ENCODE results near the gene C3. TPM values are rescaled to one million over a fixed set of nuclear protein-coding genes. Genes with fewer than 3 reads are reported as not detected.
A peak's percentile ranks its signal among the peaks of the same experiment; 100 is the strongest.

C3 gene
- total RNA-seq, 1 experiment from 2014 or later, result 13.4 TPM

- no peak for DNase-seq
- Histone ChIP-seq H3K4me3 (ENCODE audit: insufficient read depth, low read depth, low read length) (no peak overlapping the region), H3K36me3 (replicated peaks; ENCODE audit: control insufficient read depth, insufficient read depth, low read length) (peaks cover 2% of the 10 kb centered on the region), H3K27me3 (ENCODE audit: control insufficient read depth, insufficient read depth, low read length) (no peaks in the 10 kb centered on the region)
These were observed 13.9 kb downstream of the C3 start for GRCh38 chr19:6706633-6706958.

DNA sequence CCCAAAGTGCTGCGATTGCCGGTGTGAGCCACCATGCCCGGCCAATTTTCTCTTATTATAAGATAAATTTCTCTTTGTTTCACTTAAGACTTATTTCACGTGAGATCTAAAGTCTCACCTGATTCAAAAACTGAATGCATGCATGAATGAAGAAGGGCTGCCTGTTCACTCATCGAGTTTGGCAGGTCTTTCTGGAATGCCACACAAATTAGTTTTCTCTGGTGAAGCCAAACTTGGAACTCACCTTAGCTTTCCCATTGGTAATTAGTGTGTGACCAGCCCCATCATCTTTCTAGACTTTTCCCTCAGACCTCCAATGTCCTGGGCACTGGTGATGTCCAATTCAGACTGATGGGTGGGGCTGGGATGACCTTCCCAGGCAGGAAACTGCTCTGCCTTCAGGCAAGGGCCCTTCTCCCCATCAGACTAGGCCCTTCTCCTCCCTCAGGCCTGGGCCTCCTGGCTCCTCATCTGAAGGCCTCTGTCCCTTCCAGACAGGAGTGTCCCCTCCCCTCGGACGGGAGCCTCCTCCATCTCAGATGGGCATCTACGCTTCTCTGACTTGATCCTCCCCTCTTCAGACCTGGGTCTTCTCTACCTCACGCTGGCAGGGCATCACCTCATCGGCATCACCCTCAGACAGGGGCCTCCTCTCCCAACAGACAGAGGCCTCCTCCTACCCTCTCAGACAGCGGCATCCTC, 14.4 kb downstream of the C3 start:
- peaks cover 1% of the 10 kb centered on the region; the same call in 1 of the 2 replicates for H3K36me3 ChIP-seq (replicated peaks; ENCODE audit: control insufficient read depth, insufficient read depth, low read length)
- no peak overlapping the region for H3K4me3 ChIP-seq (ENCODE audit: insufficient read depth, low read depth, low read length)
- DNase-seq, result no peak
- H3K27me3 ChIP-seq (ENCODE audit: control insufficient read depth, insufficient read depth, low read length), result no peaks in the 10 kb centered on the region

DNA sequence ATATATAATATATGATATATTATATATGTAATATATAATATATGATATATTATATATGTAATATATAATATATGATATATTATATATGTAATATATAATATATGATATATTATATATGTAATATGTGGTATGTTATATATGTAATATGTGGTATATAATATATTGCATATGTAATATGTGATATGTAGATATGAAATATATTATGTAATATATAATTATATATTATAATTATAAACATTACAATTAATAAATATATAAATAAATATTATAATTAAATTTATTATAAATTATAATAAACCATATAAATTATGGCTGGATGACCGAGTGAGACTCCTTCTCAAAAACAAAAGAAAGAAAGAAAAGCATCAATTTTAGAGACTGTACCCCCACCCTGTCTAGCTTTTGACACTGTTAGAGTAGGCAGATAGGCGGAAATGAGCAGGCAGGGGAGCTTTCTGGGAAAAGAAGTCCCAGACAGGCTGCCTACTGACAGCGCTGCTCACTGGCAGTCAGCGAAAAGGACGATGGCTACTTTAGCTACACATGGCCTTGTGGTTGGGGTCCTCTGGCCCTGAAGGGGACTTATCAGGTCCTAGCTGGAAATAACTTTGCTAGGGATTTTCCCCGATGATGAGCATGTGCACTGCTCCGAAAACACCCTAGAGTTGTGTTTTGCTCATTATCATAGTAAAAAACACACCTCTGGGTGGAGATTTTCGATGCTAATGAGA, 19.7 kb downstream of the C3 start:
- Histone ChIP-seq H3K4me3 (ENCODE audit: insufficient read depth, low read depth, low read length) (no peak overlapping the region), H3K36me3 (replicated peaks; ENCODE audit: control insufficient read depth, insufficient read depth, low read length) (no peaks in the 10 kb centered on the region; the same call in 1 of the 2 replicates), H3K27me3 (ENCODE audit: control insufficient read depth, insufficient read depth, low read length) (no peaks in the 10 kb centered on the region)
- no peak for DNase-seq

DNA sequence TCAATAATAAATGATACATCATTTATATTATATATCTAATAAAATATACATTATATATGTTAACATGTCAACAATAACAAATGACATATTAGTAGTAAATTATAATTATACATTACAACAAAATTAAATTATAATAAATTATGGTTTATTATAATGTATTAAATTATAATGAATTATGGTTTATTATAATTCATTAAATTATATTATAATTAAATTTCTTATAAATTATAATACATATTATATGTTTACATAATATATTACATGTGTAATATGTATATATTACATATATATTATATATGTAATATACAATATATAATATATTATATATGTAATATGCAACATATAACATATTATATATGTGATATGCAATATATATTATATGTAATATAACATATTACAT, 20.5 kb downstream of the C3 start:
- Histone ChIP-seq H3K27me3 (ENCODE audit: control insufficient read depth, insufficient read depth, low read length) (no peaks in the 10 kb centered on the region), H3K4me3 (ENCODE audit: insufficient read depth, low read depth, low read length) (no peak overlapping the region), H3K36me3 (replicated peaks; ENCODE audit: control insufficient read depth, insufficient read depth, low read length) (no peaks in the 10 kb centered on the region; the same call in 1 of the 2 replicates)
- DNase-seq, result no peak

DNA sequence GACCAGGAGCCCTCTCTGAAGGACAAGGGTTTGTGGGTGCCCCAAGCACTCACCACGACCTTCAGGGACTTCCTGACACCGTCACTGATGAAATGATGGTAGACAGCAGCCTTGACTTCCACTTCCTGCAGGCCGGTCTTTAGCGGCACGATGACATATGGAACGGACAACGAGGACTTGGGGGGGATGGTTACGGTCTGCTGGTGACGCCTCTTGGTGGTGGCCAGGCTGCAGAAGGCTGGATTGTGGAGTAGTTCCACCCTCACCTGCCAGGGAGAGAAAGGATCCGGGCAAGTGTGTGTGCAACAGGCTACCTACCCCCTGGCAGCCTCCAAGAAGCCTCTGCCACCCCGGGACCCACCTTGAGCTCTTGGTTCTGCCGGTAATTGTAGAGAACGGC, 23.2 kb downstream of the C3 start:
- Histone ChIP-seq H3K27me3 (ENCODE audit: control insufficient read depth, insufficient read depth, low read length) (no peaks in the 10 kb centered on the region), H3K4me3 (ENCODE audit: insufficient read depth, low read depth, low read length) (no peak overlapping the region)
- DNase-seq, result no peak

GRCh38 chr19:6696239-6696820, 24.1 kb downstream of the C3 start:
- Histone ChIP-seq H3K4me3 (ENCODE audit: insufficient read depth, low read depth, low read length) (no peak overlapping the region), H3K27me3 (ENCODE audit: control insufficient read depth, insufficient read depth, low read length) (no peaks in the 10 kb centered on the region), H3K36me3 (replicated peaks; ENCODE audit: control insufficient read depth, insufficient read depth, low read length) (no peaks in the 10 kb centered on the region; the same call in 1 of the 2 replicates)
- DNase-seq, result no peak

More for the DNA sequence above, 23.2 kb downstream of the C3 start:
- no peaks in the 10 kb centered on the region; the same call in 1 of the 2 replicates for H3K36me3 ChIP-seq (replicated peaks; ENCODE audit: control insufficient read depth, insufficient read depth, low read length)

GRCh38 chr19:6694147-6694815, 26.2 kb downstream of the C3 start:
- H3K27me3 ChIP-seq (ENCODE audit: control insufficient read depth, insufficient read depth, low read length), result no peaks in the 10 kb centered on the region
- H3K36me3 ChIP-seq (replicated peaks; ENCODE audit: control insufficient read depth, insufficient read depth, low read length), result no peaks in the 10 kb centered on the region; the same call in 1 of the 2 replicates
- H3K4me3 ChIP-seq (ENCODE audit: insufficient read depth, low read depth, low read length), result no peak overlapping the region
- DNase-seq, result peak; percentile 52

DNA sequence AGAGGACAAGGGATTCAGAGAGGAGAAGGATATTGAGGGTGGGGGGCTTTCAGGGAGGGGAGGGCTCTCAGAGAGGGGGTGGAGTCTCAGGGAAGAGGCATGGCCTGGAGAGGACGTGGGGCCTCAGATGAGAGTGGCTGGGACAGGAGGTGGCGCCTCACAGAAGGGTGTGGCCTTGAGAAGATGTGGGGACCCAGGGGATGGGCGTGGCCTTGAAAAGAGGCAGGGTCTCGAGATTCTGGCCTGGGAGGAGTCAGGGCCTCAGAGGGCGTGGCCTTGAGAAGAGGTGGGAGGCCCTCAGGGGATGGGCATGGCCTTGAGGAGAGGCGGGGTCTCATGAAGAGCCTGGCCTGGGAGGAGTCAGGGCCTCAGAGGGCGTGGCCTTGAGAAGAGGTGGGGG, 26.8 kb downstream of the C3 start:
- peak; percentile 71 for DNase-seq
- Histone ChIP-seq H3K27me3 (ENCODE audit: control insufficient read depth, insufficient read depth, low read length) (no peaks in the 10 kb centered on the region), H3K36me3 (replicated peaks; ENCODE audit: control insufficient read depth, insufficient read depth, low read length) (no peaks in the 10 kb centered on the region; the same call in 1 of the 2 replicates), H3K4me3 (ENCODE audit: insufficient read depth, low read depth, low read length) (no peak overlapping the region)

GRCh38 chr19:6693056-6693471, 27.4 kb downstream of the C3 start:
- peak; percentile 80 for DNase-seq
- H3K4me3 ChIP-seq (ENCODE audit: insufficient read depth, low read depth, low read length), result no peak overlapping the region
- no peaks in the 10 kb centered on the region; the same call in none of the 2 replicates for H3K36me3 ChIP-seq (replicated peaks; ENCODE audit: control insufficient read depth, insufficient read depth, low read length)

DNA sequence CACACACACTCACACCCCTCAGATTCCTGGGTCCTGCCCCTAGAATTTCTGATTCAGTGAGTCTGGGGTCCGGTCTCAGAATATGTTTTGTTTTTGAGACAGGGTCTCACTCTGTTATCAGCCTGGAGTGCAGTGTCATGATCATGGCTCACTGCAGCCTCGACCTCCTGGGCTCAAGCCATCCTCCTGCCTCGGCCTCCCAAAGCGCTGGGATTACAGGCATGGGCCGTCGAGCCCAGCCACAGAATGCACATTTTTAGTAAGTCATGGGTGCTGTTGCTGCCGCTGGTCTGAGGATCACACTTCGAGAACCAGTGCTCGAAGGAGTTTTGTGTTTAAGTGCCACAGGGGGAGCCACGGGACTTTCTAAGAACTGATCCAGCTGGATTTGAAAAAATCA, 28.4 kb downstream of the C3 start:
- Histone ChIP-seq H3K27me3 (ENCODE audit: control insufficient read depth, insufficient read depth, low read length) (no peaks in the 10 kb centered on the region), H3K36me3 (replicated peaks; ENCODE audit: control insufficient read depth, insufficient read depth, low read length) (no peaks in the 10 kb centered on the region; the same call in none of the 2 replicates), H3K4me3 (ENCODE audit: insufficient read depth, low read depth, low read length) (no peak overlapping the region)
- no peak for DNase-seq

More at GRCh38 chr19:6693056-6693471, 27.4 kb downstream of the C3 start:
- H3K27me3 ChIP-seq (ENCODE audit: control insufficient read depth, insufficient read depth, low read length), result no peaks in the 10 kb centered on the region

DNA sequence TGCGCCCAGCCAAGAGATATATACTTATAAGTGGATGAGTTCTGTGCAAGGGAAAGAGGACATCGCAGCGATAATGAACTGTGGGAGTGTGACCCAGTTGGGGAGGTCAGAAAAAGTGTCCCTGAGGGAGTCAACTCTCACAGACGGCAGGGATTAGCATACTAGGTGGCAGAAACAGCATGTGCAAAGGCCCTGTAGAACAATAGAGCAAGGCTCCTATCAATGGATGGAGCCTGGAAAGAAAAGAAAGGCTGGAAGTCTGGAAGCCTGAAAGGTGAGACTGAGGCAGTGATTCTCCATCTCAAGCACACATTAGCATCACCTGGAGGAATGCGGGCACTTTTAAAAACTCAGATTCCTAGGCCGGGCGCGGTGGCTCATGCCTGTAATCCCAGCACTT, 29.1 kb downstream of the C3 start:
- Histone ChIP-seq H3K27me3 (ENCODE audit: control insufficient read depth, insufficient read depth, low read length) (no peaks in the 10 kb centered on the region), H3K4me3 (ENCODE audit: insufficient read depth, low read depth, low read length) (no peak overlapping the region), H3K36me3 (replicated peaks; ENCODE audit: control insufficient read depth, insufficient read depth, low read length) (no peaks in the 10 kb centered on the region; the same call in none of the 2 replicates)
- DNase-seq, result no peak

GRCh38 chr19:6690160-6690885, 30.1 kb downstream of the C3 start:
- DNase-seq, result no peak
- no peaks in the 10 kb centered on the region for H3K27me3 ChIP-seq (ENCODE audit: control insufficient read depth, insufficient read depth, low read length)
- no peak overlapping the region for H3K4me3 ChIP-seq (ENCODE audit: insufficient read depth, low read depth, low read length)
- H3K36me3 ChIP-seq (replicated peaks; ENCODE audit: control insufficient read depth, insufficient read depth, low read length), result no peaks in the 10 kb centered on the region; the same call in 1 of the 2 replicates

DNA sequence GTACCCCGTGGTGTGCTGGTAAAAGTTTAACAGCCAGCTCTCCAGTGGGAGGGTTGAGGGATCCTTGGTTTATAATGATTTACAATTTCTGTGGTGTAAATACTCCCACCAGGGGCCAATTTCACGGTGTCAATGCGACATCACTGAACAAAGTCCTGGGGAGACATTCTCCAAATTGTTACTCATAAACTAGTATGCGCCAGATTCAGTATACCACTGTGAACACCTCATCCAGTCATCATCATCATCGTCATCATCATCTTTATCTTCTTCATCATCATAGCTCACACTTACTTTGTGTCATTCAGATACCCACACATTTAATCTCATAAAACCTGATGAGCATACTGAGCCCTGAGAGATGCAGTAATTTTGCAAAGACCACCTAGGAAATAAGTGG, 33.3 kb downstream of the C3 start:
- DNase-seq, result no peak
- no peaks in the 10 kb centered on the region; the same call in none of the 2 replicates for H3K36me3 ChIP-seq (replicated peaks; ENCODE audit: control insufficient read depth, insufficient read depth, low read length)
- no peaks in the 10 kb centered on the region for H3K27me3 ChIP-seq (ENCODE audit: control insufficient read depth, insufficient read depth, low read length)
- no peak overlapping the region for H3K4me3 ChIP-seq (ENCODE audit: insufficient read depth, low read depth, low read length)

- H3K4me3 ChIP-seq (ENCODE audit: insufficient read depth, low read depth, low read length), result no peak overlapping the region
- no peak for DNase-seq
- no peaks in the 10 kb centered on the region for H3K27me3 ChIP-seq (ENCODE audit: control insufficient read depth, insufficient read depth, low read length)
- no peaks in the 10 kb centered on the region; the same call in none of the 2 replicates for H3K36me3 ChIP-seq (replicated peaks; ENCODE audit: control insufficient read depth, insufficient read depth, low read length)
These were observed 33.8 kb downstream of the C3 start for GRCh38 chr19:6686628-6686975.
